Iris pigment epithelial cell (primary cell): ENCODE data around the gene ZNF710.

Experiments used
- DNase-seq: peaks from one replicate; pipeline ENCODE4 v3.0.0-alpha.2; 2011; ENCODE audit warnings: low read depth

The ZNF710 gene

DNA sequence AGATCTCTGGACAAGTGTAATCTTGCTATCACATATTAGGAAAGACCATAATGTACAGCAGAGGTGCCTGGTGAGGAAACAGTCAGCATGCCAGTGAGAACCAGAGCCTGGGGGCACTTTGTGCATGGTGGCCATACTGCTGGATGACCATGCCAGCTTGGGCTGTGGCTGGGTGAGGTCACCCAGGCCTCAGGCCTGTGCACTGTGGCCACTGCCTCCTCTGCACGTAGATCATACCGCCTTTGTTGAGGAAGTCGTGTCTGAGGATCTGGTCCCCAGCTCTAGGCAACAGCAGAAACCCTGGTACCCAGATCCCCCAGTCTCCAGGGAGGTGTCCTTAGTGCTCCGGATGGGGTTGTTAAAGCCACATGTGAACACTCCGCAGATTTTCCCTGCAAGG is 38.9 kb downstream of the ZNF710 start:
- no peak for DNase-seq

DNA sequence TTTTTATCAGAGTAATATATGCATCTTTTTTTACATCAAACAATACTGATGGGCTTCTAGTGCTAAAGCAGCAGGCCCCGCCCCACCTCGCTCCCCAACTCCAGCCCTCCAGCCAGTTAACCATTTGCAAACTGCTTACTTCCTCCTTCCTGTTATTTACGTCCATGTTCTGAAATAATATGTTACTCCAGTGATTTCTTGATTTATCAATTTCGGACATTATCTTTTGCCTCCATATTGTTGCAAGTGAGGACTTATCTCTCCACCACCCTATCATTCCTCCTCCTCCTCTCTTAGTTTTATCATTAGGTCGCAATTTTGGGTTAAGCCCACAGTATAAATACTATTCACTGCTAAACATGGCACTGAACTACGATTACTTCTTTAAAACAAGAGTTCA is 39.5 kb downstream of the ZNF710 start:
- no peak for DNase-seq

GRCh38 chr15:90042356-90042755 is 41.2 kb downstream of the ZNF710 start:
- DNase-seq = no peak

- no peak for DNase-seq
Observed at GRCh38 chr15:90042766-90043529, 41.8 kb downstream of the ZNF710 start.

- DNase-seq = no peak
Observed at GRCh38 chr15:90043530-90044010, 42.4 kb downstream of the ZNF710 start.

DNA sequence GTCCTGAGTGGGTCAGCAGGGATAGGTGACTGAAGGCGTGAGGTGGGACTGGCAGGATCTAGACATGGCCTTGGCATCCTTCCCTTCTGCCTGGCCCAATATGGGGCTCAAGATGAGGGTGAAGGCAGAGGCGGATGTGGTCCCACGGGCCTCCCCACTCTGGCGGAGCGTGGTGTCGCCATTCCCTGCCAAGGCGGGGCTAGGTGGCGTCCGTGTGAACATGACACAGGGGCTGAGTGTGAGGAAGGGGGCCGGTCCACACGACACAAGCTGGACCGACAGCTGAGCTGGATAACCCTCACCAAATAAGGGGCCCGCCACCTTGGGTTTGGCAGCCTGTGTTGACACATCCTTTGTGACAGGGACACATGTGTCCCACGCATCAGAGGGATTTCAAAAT is 43.1 kb downstream of the ZNF710 start:
- no peak for DNase-seq

DNA sequence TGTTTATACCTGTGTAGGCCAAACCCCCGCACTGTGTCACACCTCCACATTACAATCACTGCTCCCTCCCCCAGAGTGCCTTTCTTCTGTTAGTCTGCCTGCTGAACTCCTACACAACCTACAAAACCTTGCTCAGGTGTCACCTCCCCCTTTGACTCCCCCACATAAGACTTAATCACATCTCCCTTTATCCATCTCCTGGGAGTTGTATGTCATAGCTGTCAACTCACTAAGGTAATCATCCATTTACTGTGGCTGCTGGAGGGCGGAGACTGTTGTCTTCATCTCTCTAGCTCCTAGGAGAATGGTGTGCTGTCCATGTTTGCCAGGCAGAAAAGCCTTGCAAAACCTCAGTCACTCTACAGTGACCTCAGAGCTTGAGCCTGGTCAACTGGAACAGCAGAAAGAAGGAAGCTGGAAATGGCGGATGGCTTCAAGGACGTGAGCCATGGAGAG is 43.8 kb downstream of the ZNF710 start:
- no peak for DNase-seq

DNA sequence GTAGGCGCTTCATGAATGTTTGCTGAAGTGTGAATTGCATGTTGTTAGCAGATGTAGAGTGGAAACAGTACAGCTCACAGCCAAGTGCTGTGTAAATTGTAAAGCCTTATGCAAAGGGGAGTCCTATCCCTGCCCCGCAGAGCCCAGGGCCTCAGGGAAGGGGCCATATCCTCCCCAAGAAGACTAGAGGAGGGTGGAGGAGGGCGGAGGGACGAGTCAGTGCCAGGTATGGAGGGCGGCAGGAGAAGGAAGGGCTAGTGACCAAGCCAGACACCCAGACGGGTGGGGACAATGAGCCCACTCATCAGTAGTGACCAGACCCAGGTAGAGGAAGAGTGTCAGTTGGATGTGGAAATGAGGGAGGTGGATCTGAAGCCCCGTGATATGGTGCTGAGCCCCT is 45.2 kb downstream of the ZNF710 start:
- DNase-seq = no peak

DNA sequence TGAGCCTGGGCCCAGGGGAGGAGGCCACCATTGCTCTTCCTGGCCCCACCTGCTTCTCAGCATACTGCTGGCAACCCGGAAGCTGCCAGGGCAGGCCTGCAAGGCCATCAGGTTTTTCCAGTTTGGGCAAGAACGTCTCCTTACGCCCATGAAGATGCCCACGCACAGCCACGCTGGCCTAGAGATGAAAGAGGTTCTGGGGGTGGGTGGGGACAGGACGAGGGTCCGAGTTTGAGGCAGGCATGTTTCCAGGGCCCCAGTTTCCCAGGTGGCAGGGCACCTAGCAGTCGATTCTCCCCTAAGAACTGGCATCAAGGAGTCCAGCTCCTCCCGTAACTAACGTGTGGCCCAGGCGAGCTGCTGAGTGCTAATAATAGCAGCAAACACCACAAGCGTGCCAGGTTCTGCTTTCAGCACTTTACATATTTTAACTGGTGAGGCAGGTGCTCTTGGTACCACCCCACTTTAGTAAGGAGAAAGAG is 45.8 kb downstream of the ZNF710 start:
- DNase-seq = no peak

GRCh38 chr15:90047956-90048575 is 46.9 kb downstream of the ZNF710 start:
- no peak for DNase-seq

DNA sequence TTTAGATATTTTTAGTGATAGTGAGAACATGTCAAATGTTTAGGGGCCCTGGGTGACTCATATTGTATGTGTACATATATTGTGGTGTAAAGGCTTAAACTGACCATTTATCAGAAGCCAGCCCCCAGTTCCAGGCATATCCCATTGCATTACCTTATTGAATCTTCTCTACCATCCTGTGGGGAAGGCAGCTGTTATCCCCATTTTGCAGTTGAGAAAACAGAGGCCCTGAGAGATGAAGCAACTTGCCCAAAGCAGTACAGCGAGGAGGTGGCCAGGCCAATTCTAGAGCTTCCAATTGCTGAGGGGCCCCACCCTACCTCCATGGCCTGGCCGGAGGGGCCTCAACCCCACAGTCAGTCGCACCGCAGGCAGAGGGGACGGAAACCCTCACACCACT is 47.9 kb downstream of the ZNF710 start:
- peak; percentile 23 for DNase-seq

DNA sequence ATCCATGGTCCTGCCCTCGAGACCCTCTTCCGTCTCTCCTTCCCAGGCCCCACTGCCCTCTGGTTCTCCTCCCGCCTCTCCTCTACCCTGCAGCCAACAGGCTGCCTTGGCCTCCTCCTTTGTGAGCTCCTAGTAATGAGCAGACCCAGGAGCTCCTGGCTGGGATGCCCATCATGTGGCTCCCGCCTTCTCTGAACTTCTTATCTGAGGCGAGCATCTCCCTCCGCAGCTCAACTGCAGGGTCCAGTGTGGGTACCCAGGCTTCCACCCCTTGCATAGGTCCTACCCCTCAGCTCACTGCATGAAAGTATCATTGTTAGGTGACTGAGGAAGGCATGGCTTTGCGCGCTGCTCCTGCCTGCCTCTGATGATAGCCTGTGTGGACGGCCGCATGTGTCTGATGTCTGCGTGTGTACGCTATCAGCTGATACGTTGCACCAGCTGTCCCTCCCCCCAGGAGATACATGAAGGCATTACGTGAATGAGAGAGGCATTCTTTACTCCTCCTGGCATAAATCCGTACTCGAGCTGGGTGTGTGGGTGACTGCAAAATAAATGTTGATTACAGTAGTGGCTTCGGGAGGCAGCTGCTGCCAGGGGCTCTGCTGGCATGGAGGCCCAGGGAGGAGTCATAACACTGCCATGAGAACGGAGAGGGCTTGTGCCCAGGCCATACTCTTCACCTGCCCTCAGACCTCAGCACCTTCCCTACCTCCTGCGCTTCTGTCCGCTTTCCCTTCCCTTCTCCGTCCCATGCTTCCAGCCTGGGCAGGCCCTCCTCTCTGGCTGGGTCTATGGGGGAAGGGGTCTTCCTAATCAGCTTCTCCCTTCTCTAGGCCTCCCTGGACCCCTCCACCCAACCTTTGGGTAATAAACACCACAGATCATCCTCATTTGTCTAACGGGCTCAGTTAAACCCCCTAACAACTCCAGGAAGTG is 48.8 kb downstream of the ZNF710 start:
- no peak for DNase-seq

- no peak for DNase-seq
Observed at GRCh38 chr15:90051874-90052273, 50.8 kb downstream of the ZNF710 start.

DNA sequence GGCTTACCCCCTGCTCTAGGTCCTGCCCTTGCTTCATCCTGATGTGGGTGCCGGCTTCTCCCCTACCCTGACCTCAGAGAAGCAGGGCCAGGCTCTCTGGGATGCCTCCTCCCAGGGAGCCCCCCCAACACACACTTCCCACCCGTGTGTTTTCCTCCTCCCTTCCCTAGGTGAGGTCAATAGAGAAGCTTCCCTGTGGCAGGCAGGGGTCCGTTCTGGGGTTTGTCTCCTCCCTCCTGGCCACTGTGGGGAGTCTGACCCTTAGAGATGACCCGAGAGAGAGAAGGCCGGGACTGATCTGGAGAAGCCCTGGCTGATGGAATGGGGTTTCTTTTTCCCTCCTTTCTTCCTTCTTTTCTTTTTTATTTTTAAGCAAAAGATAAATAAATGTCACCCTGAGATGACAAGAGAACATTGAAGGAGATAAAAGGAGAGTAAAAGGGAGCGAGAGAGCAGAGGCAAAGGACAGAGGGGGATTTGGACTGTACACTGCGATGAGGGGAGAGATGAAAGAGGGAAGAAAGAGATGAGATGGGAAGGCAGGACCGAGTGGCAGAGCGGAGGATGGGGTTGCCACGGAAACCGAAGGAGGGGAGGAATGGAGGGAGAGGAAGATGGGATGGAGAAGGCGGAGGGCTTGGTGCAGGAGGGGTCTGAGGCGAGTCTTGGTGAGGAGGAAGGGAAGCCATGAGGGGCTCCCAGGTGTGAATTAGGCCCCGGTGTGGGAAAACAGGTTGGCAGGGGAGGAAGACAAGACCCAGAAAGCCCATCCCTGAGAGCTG is 52.8 kb downstream of the ZNF710 start:
- DNase-seq = no peak

GRCh38 chr15:90054618-90055097 is 53.5 kb downstream of the ZNF710 start:
- no peak for DNase-seq

- no peak for DNase-seq
Observed at GRCh38 chr15:90055182-90055581, 54.1 kb downstream of the ZNF710 start.

DNA sequence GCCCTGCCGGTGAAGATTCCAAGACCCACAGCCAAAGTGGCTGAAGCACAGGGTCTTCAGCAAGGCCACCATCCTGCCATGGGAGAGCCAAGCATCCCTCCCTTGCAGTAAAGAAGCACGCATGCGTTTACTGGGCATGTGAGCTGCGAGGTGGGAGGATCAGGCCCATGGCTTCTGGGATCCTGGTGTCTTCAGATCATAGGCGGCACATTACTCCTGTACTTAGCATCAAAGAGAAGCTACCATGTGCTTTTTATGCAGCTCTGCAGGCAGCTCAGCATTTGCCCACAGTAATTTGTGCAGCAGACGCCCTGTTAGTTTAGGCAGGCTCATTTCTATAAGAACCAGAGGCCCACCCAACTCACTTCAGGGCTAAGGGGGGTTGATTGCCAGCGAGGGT is 55.4 kb downstream of the ZNF710 start:
- DNase-seq = no peak

GRCh38 chr15:90058308-90058707 is 57.2 kb downstream of the ZNF710 start:
- no peak for DNase-seq

- no peak for DNase-seq
Observed at GRCh38 chr15:90058775-90059174, 57.7 kb downstream of the ZNF710 start.

GRCh38 chr15:90059208-90059985 is 58.3 kb downstream of the ZNF710 start:
- DNase-seq = no peak

DNA sequence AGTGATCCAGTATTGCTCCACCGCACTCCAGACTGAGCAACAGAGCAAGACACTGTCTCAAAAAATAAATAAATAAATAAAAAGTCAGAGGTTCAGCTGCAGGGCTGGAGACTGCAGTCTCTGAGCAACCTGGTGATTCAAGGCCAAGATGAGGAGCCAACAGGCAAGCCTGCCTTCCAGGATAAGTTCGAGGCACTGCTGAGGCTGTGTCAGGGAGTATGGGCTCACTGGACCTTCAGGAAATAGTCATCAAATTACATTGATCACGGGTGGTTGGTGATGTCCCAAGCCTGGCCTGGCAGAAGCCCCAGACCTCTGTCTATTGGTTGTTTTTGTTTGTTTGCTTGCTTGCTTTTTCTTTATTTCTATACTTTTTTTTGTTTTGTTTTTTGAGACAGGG is 59.7 kb downstream of the ZNF710 start:
- peak; percentile 37 for DNase-seq
